ENCODE data around the gene TSC22D2.

TSC22D2 gene

DNA sequence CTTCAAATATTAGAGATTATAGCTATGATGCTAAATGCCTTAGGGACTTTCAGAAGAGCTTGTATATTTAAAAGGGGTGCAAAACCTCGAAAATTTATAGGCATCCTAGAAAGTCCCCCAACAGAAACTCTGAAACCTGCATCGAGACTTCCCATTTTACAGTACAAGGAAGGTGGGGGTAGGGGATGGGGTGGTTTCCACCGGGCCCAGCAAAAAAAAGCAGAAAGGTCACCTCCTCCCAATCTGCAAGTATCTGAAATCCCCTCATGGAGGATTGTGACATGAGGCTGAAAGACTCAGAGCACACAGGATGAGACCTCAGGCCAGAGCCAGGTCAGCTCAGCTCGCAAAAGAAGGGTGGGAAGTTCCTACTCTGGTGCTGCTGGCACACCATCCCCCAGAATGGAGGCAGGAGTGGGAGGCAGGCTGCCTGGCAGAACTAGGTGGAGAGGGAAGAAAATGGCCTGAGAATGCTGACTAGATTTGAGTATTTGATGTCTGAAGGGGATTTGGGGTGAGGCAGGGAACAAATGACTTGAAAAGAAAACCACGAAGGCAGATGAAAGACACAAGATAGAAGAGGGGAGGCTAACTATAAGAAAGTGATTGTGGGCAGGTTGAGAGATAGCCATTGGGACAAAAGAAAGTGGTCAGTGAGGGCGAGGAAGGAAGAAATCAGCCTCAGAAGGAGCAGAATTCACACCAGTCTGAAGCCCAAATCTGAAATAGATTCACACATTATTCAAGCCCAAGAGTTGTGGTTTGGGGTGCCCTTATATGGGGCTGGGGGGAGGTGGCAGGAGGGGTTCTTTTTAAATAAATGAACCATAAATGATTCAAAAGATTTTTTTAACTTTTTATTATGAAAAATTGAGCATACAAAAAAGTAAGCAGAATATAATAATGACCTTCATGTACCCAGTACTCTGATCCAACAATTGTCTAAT, 22.5 kb upstream of the TSC22D2 start:
- DNase-seq: no peak

GRCh38 chr3:150388498-150389418, 19.3 kb upstream of the TSC22D2 start:
- DNase-seq: no peak

GRCh38 chr3:150390087-150390486, 18.0 kb upstream of the TSC22D2 start:
- peak; percentile 92 for DNase-seq

DNA sequence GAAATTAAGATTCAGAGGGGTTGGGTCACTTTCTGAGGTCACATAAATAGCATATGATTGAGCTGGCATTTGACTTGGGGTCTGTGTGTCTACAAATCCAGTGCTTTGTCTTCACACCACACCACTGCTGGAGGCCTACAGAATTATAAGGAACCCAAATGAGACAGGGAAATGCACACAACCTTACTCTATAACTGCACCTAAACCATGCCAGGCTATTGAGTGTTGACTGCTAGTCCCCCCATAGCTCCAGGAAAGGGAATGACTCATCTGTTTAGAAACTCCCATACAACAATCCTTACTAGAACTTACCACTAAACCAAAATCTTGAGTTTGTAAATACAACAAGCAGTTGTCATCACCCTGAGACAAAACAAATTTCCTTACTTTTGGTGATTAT, 16.9 kb upstream of the TSC22D2 start:
- DNase-seq: no peak

- DNase-seq: no peak
These were observed 14.4 kb upstream of the TSC22D2 start for GRCh38 chr3:150393745-150394144.

DNA sequence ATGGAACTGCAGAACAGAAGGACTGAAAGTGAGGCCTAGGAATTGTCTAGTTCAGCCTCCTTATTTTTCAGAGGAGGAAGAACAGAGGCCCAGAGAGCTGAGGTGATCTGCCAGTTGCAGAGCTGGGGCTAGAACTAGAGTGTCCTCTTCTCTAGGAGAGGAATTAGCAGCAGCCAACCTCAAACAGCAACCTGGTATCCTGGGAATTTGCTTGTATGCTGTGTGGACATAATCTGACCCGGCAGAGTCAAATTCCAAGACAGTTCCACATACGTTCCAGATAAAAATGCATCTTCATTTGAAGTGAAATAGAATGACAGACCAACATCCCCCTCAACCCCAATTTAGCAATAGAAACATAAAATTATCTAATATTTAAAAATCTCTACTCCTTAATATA, 13.5 kb upstream of the TSC22D2 start:
- no peak for DNase-seq

GRCh38 chr3:150396491-150396890, 11.6 kb upstream of the TSC22D2 start:
- peak in 1 of 2 experiments; percentile 30 for DNase-seq

DNA sequence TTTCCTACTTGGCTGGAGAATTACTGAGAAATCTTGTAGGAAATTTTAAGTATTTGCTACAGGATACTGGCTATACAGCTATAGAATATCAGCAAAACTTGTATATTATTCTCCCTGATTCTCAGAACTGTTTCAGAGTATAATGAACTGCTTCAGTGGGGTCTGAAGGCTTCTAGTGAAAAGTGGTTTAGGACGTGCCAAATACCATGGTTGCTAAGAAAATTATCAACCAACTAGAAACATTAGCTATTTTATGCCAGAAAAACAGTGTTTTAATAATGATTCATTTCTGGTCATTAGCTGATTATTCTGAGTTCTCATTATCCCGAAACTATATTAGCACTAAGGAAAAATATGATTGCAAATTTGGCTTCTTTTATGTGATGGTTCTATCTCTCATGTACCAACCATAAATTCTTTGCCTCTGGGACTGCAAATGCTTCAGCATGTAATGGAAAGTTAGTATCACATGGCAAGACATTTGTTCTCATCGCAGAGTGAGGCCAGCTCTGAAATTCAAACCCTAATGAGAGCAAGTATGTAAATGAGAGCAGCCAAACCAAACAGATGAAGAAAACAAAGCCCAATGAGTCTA, 11.0 kb upstream of the TSC22D2 start:
- peak in 1 of 2 experiments; percentile 32 for DNase-seq

DNA sequence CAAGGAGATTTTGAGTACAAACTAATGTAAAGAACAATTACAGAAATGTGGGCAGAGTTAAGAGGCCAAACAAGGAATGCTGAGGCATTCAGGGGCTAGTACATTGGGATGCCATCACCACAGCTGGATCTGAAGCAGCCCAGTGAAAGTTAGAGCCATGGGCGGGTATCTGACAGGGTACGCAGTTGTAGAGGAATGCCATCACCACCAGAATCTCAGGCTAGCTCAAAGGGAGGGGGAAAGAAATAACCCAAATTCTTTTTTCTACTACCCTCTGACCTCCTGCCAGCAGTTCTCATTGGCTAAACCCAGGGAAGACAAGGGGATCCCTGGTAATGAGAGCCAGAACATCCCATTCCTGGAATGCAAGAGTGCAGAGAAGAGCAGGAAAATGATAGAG, 9.0 kb upstream of the TSC22D2 start:
- DNase-seq: no peak

DNA sequence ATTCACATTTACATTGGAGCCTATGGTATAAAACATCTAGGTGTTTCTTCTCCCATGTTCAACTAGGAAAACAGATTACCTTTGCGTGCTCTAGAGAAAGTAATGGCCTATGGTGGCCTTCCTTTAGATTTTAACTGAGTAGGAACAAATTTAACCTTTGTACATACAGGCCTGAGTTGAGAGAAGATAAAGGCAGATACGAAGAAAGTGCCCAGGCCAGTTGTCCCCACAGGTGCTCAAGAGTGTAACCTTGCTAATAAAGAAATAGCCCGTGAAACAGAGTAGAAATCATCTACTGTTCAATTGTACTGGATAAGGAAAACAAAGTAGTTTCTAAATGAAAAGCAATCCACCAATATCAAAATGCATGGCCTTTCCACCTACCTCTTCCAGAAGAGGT, 6.8 kb upstream of the TSC22D2 start:
- no peak for DNase-seq

DNA sequence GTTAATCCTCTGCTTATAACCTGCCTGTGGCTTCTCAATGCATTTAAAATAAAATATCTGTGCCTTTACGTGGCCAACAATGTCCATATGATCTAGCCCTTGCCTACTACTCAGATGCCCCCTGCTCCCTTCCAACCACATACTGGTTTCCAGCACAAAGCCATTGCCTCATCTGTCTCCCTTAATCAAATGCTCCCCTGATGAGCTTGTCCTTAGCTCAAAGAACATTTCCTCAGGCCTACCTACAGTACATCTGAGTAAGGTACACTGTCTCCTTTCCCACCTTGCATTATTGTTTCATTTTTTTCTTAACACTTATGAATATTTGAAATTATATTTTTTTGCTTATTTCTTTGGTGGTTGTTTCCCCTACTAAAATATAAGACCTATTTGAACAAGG, 5.9 kb upstream of the TSC22D2 start:
- no peak for DNase-seq

GRCh38 chr3:150404023-150404422, 4.1 kb upstream of the TSC22D2 start:
- no peak for DNase-seq

GRCh38 chr3:150407051-150407807, 869 bp upstream of the TSC22D2 start:
- peak in 1 of 2 experiments; percentile 79 for DNase-seq

DNA sequence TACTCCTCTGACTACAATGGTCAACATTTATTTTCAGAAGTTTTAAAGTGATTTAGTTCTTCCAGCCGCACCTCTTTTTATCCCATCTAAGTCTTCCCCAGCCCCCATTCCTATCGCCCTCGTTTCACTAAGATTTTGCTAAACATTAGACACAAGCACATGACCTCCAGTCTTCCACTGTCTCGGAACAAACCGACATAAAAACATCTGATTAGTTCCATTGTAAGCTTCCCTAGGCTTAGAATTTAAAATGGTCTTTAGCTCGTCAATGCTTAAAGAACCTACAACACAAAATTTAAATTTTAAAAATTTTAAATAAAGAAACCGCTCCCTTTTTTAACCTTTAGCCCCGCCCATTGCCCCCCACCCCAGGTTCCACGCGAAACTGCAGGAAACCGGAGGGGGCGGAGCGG, 284 bp upstream of the TSC22D2 start:
- peak; percentile 83 to 84 for DNase-seq

DNA sequence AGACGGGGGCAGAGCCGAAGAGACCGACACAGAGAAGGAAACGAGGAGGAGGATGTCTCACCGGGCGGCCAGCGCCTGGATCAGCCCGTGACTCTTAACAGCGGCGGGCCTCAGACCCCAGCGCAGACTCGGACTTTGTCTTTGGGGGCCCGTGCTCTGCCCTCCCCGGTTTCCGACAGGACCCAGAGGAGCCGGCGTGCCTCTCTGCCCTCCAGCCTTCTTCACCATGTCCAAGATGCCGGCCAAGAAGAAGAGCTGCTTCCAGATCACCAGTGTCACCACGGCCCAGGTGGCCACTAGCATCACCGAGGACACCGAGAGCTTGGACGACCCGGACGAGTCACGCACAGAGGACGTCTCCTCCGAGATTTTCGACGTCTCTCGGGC, 1.0 kb downstream of the TSC22D2 start:
- no peak for DNase-seq

- DNase-seq: peak; percentile 40 to 67
These were observed 1.6 kb downstream of the TSC22D2 start for GRCh38 chr3:150409512-150410310.

DNA sequence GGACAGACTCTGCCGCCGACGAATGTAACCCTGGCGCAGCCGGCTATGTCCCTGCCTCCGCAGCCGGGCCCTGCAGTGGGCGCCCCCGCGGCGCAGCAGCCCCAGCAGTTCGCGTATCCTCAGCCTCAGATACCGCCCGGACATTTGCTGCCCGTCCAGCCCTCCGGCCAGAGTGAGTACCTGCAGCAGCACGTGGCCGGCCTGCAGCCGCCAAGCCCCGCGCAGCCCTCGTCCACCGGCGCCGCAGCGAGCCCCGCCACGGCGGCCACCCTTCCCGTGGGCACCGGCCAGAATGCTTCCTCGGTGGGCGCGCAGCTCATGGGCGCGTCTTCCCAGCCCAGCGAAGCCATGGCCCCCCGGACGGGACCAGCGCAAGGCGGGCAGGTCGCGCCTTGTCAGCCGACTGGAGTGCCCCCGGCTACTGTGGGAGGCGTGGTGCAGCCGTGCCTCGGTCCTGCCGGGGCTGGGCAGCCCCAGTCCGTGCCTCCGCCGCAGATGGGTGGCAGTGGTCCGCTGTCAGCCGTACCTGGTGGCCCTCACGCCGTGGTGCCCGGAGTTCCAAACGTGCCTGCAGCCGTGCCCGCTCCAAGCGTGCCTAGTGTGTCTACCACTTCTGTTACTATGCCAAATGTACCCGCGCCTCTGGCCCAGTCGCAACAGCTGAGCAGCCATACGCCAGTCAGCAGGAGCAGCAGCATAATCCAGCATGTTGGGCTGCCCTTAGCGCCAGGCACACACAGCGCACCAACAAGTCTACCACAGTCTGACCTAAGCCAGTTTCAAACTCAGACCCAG, 2.4 kb downstream of the TSC22D2 start:
- peak in 1 of 2 experiments; percentile 67 for DNase-seq

GRCh38 chr3:150411106-150411460, 3.0 kb downstream of the TSC22D2 start:
- DNase-seq: no peak

DNA sequence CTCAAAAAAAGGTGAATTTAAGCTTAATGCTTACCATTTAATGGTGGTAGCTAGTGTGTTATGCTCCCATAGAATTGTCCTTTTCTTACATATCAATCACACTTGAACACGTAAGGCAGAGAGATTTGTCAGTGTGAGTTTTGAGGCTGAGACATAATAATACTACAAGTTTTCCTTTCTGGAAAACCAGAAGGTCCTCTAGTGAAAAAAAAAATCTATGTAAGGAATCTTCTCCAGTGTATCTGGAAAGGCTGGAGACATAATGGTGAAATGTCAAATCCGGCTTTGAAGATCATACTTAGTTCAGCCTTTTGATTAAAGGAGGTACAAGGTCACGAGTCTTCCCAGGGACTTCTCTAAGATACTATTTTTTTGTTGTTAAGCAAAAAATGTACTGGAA, 3.4 kb downstream of the TSC22D2 start:
- no peak for DNase-seq

DNA sequence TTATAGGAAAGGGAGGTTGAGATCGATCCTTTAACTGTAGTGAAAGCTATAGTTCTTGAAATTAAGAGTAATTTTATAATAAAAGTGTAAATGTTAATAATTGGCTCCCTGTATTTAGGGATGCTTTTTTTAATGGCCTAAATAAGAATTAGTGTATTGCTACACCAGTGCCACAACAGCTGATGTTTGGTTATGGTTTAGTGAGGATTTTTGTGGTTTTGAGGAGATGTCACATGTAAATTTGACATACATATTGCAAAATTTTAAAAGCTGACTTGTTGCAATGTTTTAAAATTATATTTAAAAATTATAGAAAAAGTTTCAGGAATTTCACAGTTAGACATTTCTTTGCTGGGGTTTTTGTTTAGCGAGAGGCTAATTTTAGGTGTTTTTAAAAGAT, 3.9 kb downstream of the TSC22D2 start:
- DNase-seq: no peak
